H9 (cell line): ENCODE measurements around the gene B4GALT1. TPM values are rescaled to one million over a fixed set of nuclear protein-coding genes. Genes with fewer than 3 reads are reported as not detected.

Source experiments
- DNase-seq: peaks from one replicate; pipeline ENCODE4 v3.0.0-alpha.2; 2017
- H2AFZ ChIP-seq: one replicate; pipeline ENCODE4 v1.6.1; 2013; ENCODE audit warnings: mild to moderate bottlenecking, low read length, control low read depth, moderate library complexity
- H2AK5ac ChIP-seq: 2 replicates; pipeline ENCODE4 v1.6.1; 2013; ENCODE audit warnings: low read length, control low read depth, mixed read lengths; ENCODE audit not compliant: insufficient read length
- H2BK120ac ChIP-seq: one replicate; pipeline ENCODE4 v1.6.1; 2013; ENCODE audit warnings: low read depth, mild to moderate bottlenecking, low read length, control low read depth, inconsistent platforms; ENCODE audit not compliant: poor library complexity, severe bottlenecking
- H2BK12ac ChIP-seq: 2 replicates; pipeline ENCODE4 v1.6.1; 2013; ENCODE audit warnings: low read length, control low read depth, mixed read lengths, low read depth; ENCODE audit not compliant: insufficient read length
- H2BK15ac ChIP-seq: 2 replicates; pipeline ENCODE4 v1.6.1; 2013; ENCODE audit warnings: low read depth, low read length, control low read depth
- H2BK20ac ChIP-seq: one replicate; pipeline ENCODE4 v1.6.1; 2013; ENCODE audit warnings: low read depth, mild to moderate bottlenecking, low read length, control low read depth, inconsistent platforms; ENCODE audit not compliant: poor library complexity, severe bottlenecking
- H2BK5ac ChIP-seq: 2 replicates; pipeline ENCODE4 v1.6.1; 2013; ENCODE audit warnings: low read length, control low read depth, mixed read lengths; ENCODE audit not compliant: insufficient read length
- H3K14ac ChIP-seq: 2 replicates; pipeline ENCODE4 v1.6.1; 2013; ENCODE audit warnings: low read length, control low read depth; ENCODE audit not compliant: insufficient read depth
- H3K18ac ChIP-seq: 2 replicates; pipeline ENCODE4 v1.6.1; 2013; ENCODE audit warnings: low read depth, mild to moderate bottlenecking, mixed read lengths, low read length, control low read depth; ENCODE audit not compliant: insufficient read length
- H3K23ac ChIP-seq: 2 replicates; pipeline ENCODE4 v1.6.1; 2013; ENCODE audit warnings: low read length, control low read depth, mixed read lengths, low read depth; ENCODE audit not compliant: insufficient read length
- H3K23me2 ChIP-seq: 2 replicates; pipeline ENCODE4 v1.6.1; 2013; ENCODE audit warnings: low read depth, mild to moderate bottlenecking, mixed read lengths, low read length, control low read depth; ENCODE audit not compliant: insufficient read length, poor library complexity, severe bottlenecking
- H3K27ac ChIP-seq: 2 replicates; pipeline ENCODE4 v1.5.1; 2013; ENCODE audit warnings: low read length, control low read depth, mixed read lengths, low read depth; ENCODE audit not compliant: insufficient read length
- H3K27me3 ChIP-seq: 2 replicates; pipeline ENCODE4 v1.6.1; 2013; ENCODE audit warnings: low read length, control low read depth, inconsistent platforms; ENCODE audit not compliant: insufficient read depth
- H3K4ac ChIP-seq: 2 replicates; pipeline ENCODE4 v1.6.1; 2013; ENCODE audit warnings: low read depth, mild to moderate bottlenecking, control low read depth, inconsistent platforms, low read length, moderate library complexity
- H3K4me1 ChIP-seq: 2 replicates; pipeline ENCODE4 v1.6.1; 2013; ENCODE audit warnings: low read length, control low read depth, inconsistent platforms; ENCODE audit not compliant: insufficient read depth
- H3K4me2 ChIP-seq: 2 replicates; pipeline ENCODE4 v1.6.1; 2013; ENCODE audit warnings: low read length, control low read depth, mixed read lengths; ENCODE audit not compliant: insufficient read length, insufficient read depth
- H3K56ac ChIP-seq: 2 replicates; pipeline ENCODE4 v1.6.1; 2013; ENCODE audit warnings: low read depth, mild to moderate bottlenecking, mixed read lengths, low read length, control low read depth; ENCODE audit not compliant: insufficient read length
- H3K79me1 ChIP-seq: 2 replicates; pipeline ENCODE4 v1.6.1; 2013; ENCODE audit warnings: low read depth, mild to moderate bottlenecking, moderate library complexity, low read length, control low read depth, inconsistent platforms; ENCODE audit not compliant: insufficient read depth, poor library complexity, severe bottlenecking
- H3K79me2 ChIP-seq: 2 replicates; pipeline ENCODE4 v1.6.1; 2013; ENCODE audit warnings: low read length, control low read depth, inconsistent platforms; ENCODE audit not compliant: insufficient read depth
- H3K9ac ChIP-seq: 2 replicates; pipeline ENCODE4 v1.6.1; 2013; ENCODE audit warnings: low read length, control low read depth, mixed read lengths; ENCODE audit not compliant: insufficient read length; ENCODE audit errors: extremely low read depth
- H3K9me3 ChIP-seq: one replicate; pipeline ENCODE4 v1.6.1; 2013; ENCODE audit warnings: low read depth, low read length, inconsistent platforms; ENCODE audit not compliant: control insufficient read depth
- H3T11ph ChIP-seq: one replicate; pipeline ENCODE4 v1.6.1; 2013; ENCODE audit warnings: mild to moderate bottlenecking, low read length, control low read depth, inconsistent platforms
- H4K20me1 ChIP-seq: one replicate; pipeline ENCODE4 v1.6.1; 2013; ENCODE audit not compliant: control insufficient read depth, insufficient read length, insufficient read depth
- H4K5ac ChIP-seq: 2 replicates; pipeline ENCODE4 v1.6.1; 2013; ENCODE audit warnings: low read depth, mild to moderate bottlenecking, mixed read lengths, low read length, control low read depth; ENCODE audit not compliant: insufficient read length
- H4K8ac ChIP-seq: replicated peaks from 2 replicates; pipeline ENCODE4 v1.6.1; 2013; ENCODE audit warnings: low read length, control low read depth, mixed read lengths, low read depth; ENCODE audit not compliant: insufficient read length
- H4K91ac ChIP-seq: 2 replicates; pipeline ENCODE4 v1.6.1; 2013; ENCODE audit warnings: low read depth, mild to moderate bottlenecking, moderate library complexity, mixed read lengths, low read length, control low read depth; ENCODE audit not compliant: insufficient read length
- H3K27ac Mint-ChIP-seq, 3 experiments: 2 replicates in 2 of 3; 3 replicates in 1 of 3; pipeline ENCODE4 v1.8.0; 2020 to 2021; ENCODE audit warnings: mixed read lengths in 3 of 3, mild to moderate bottlenecking in 1 of 3, moderate library complexity in 1 of 3
- H3K27me3 Mint-ChIP-seq: 2 replicates; pipeline ENCODE4 v1.8.0; 2021; ENCODE audit warnings: low read depth, mild to moderate bottlenecking, moderate library complexity, mixed read lengths
- H3K36me3 Mint-ChIP-seq, 3 experiments: 2 replicates in 2 of 3; 3 replicates in 1 of 3; pipeline ENCODE4 v1.8.0; 2020 to 2021; ENCODE audit warnings: low read depth in 3 of 3, mixed read lengths in 3 of 3; ENCODE audit not compliant: insufficient read depth in 1 of 3
- H3K4me1 Mint-ChIP-seq, 2 experiments: 2 replicates each; pipeline ENCODE4 v1.8.0; 2020; ENCODE audit warnings: mixed read lengths in 2 of 2
- H3K4me3 Mint-ChIP-seq, 2 experiments: 2 replicates in 1 of 2; 3 replicates in 1 of 2; pipeline ENCODE4 v1.8.0; 2020 to 2021; ENCODE audit warnings: mild to moderate bottlenecking in 2 of 2, mixed read lengths in 2 of 2, moderate library complexity in 1 of 2
- H3K9me3 Mint-ChIP-seq, 2 experiments: 2 replicates in 1 of 2; 3 replicates in 1 of 2; pipeline ENCODE4 v1.8.0; 2020; ENCODE audit warnings: mild to moderate bottlenecking in 2 of 2, mixed read lengths in 2 of 2, moderate library complexity in 1 of 2
- WGBS: extraction: QIAGEN DNeasy Blood & Tissue Kit; methylation state at CpG from one replicate; pipeline ENCODE4 v1.1.7; 2013; ENCODE audit warnings: missing lambda C conversion rate, low lambda C conversion rate, mixed read lengths; ENCODE audit not compliant: insufficient read length; ENCODE audit errors: extremely low coverage; 5-methylcytosine and 5-hydroxymethylcytosine counted together
- total RNA-seq: library from RNA; stranded (reverse); gene quantifications from 2 replicates; pipeline ENCODE4 v1.2.1, GENCODE V29; 2021
- TF ChIP-seq, protein P1 (sequence below): fragments of 200-600 bp; sonication (generic); conservative IDR thresholded peaks from 3 replicates; pipeline ENCODE4 v1.8.0; 2021; ENCODE audit warnings: antibody characterized with exemption, mild to moderate bottlenecking

B4GALT1 gene
- total RNA-seq, 1 experiment from 2014 or later: 15.3 TPM

DNA sequence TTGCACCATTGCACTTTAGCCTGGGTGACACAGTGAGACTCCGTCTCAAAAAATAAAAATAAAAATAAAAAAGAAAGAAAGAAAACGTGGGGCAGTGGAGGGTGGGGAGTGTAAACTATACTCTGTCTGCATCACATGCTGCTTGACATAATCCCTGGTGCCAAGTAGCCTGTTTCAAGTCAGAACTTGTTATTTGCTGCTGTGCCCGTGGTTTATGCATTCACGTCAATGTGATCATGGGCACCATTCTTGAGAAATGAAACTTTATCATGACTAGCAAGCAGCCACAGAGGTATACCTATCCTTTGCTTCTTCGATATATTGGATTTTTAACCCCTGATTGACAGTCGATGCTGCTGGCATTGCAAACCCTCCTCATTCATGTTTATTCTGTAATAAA, 86.6 kb downstream of the B4GALT1 start:
- no peak overlapping the region for H3K4me2 ChIP-seq

More for the DNA sequence above, 86.6 kb downstream of the B4GALT1 start:
- TF ChIP-seq, protein P1, sequence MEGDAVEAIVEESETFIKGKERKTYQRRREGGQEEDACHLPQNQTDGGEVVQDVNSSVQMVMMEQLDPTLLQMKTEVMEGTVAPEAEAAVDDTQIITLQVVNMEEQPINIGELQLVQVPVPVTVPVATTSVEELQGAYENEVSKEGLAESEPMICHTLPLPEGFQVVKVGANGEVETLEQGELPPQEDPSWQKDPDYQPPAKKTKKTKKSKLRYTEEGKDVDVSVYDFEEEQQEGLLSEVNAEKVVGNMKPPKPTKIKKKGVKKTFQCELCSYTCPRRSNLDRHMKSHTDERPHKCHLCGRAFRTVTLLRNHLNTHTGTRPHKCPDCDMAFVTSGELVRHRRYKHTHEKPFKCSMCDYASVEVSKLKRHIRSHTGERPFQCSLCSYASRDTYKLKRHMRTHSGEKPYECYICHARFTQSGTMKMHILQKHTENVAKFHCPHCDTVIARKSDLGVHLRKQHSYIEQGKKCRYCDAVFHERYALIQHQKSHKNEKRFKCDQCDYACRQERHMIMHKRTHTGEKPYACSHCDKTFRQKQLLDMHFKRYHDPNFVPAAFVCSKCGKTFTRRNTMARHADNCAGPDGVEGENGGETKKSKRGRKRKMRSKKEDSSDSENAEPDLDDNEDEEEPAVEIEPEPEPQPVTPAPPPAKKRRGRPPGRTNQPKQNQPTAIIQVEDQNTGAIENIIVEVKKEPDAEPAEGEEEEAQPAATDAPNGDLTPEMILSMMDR: no peak
- Mint-ChIP-seq H3K36me3 (peaks cover 0 to 2% (median 0%) of the 10 kb centered on the region in 3 experiments; a peak in 3 of 7 replicates), H3K27ac (no peak overlapping the region), H3K27me3 (peaks cover under 1% of the 10 kb centered on the region), H3K4me1 (peaks cover 2 to 4% of the 10 kb centered on the region in 2 experiments; a peak in 3 of 4 replicates), H3K9me3 (peaks cover 10 to 11% of the 10 kb centered on the region in 2 experiments), H3K4me3 (no peak overlapping the region)
- Histone ChIP-seq H2BK5ac (no peak overlapping the region), H4K5ac (no peak overlapping the region), H3K14ac (no peak overlapping the region), H2AFZ (no peak overlapping the region), H3K4ac (no peak overlapping the region), H2BK12ac (no peak overlapping the region), H3T11ph (no peak overlapping the region), H3K18ac (no peak overlapping the region), H2BK20ac (no peak overlapping the region), H3K9me3 (no peaks in the 10 kb centered on the region), H3K4me1 (no peaks in the 10 kb centered on the region), H4K20me1 (no peaks in the 10 kb centered on the region), H3K23me2 (peaks cover 5% of the 10 kb centered on the region), H3K9ac (no peak overlapping the region), H3K27ac (no peak overlapping the region), H4K91ac (no peak overlapping the region), H3K56ac (no peak overlapping the region), H3K79me2 (peaks cover 8% of the 10 kb centered on the region), H2BK15ac (no peak overlapping the region), H3K27me3 (no peaks in the 10 kb centered on the region), H4K8ac (no peak overlapping the region), H2BK120ac (no peak overlapping the region), H3K79me1 (no peaks in the 10 kb centered on the region), H3K23ac (no peak overlapping the region), H2AK5ac (no peak overlapping the region)
- DNase-seq: no peak
- WGBS: no CpG with 5 or more reads among the region's 6 CpGs
